Prostate gland (tissue), 2 donors: ENCODE data around the gene PSMB4. TPM values are rescaled to one million over a fixed set of nuclear protein-coding genes. Genes with fewer than 3 reads are reported as not detected.
A peak's percentile ranks its signal among the peaks of the same experiment; 100 is the strongest.
"Not testable (repeated sequence)": the region's sequence is repeated elsewhere in the genome, so short reads cannot be mapped to it uniquely, and the experiment has no call there.

Experiments used
- DNase-seq: peaks from one replicate; pipeline ENCODE4 v3.0.0-alpha.2; 2019; ENCODE audit warnings: low spot score
- H3K27ac ChIP-seq, 2 donors: fragments of 200-600 bp; sonication (generic); 2 replicates each; pipeline ENCODE4 v1.5.1; 2017 to 2019
- H3K27me3 ChIP-seq: fragments of 200-600 bp; sonication (generic); replicated peaks from 2 replicates; pipeline ENCODE4 v1.5.1; 2019; ENCODE audit not compliant: insufficient read depth
- H3K36me3 ChIP-seq, 2 donors: fragments of 200-600 bp; sonication (generic); 1 replicate in 1 of 2; 2 replicates in 1 of 2; pipeline versions ENCODE4 v1.5.1 to v1.8.1; 2017 to 2019
- H3K4me1 ChIP-seq: fragments of 200-600 bp; sonication (generic); replicated peaks from 2 replicates; pipeline ENCODE4 v1.5.1; 2019
- H3K4me3 ChIP-seq, 2 donors: fragments of 200-600 bp; sonication (generic); 2 replicates each; pipeline ENCODE4 v1.5.1; 2017 to 2019
- H3K9me3 ChIP-seq: fragments of 200-600 bp; sonication (generic); 2 replicates; pipeline ENCODE4 v1.5.1; 2017
- CTCF ChIP-seq, 4 experiments: fragments of 200-600 bp in 2 of 4; fragments of 450-650 bp in 2 of 4; sonication (generic) in 2 of 4; IDR thresholded peaks; 1 replicate in 3 of 4; 2 replicates in 1 of 4; pipeline ENCODE4 v1.5.1; 2016 to 2019; ENCODE audit warnings: antibody characterized with exemption in 4 of 4, mild to moderate bottlenecking in 2 of 4, moderate library complexity in 2 of 4
- POLR2A ChIP-seq: fragments of 450-650 bp; IDR thresholded peaks from one replicate; pipeline ENCODE4 v1.6.1; 2016; ENCODE audit warnings: antibody characterized with exemption, mild to moderate bottlenecking
- POLR2AphosphoS5 ChIP-seq: sonication (generic); formaldehyde crosslinking; IDR thresholded peaks from one replicate; pipeline ENCODE4 v1.6.1; 2017; ENCODE audit warnings: antibody characterized with exemption
- WGBS: methylation state at CpG from one replicate; pipeline ENCODE4 v1.1.5; 2018; 5-methylcytosine and 5-hydroxymethylcytosine counted together
- intact Hi-C: fragments of 100-400 bp; cut with DNase I; formaldehyde crosslinking; loops from one replicate; pipeline ENCODE4 v1.14.2; 2022
- total RNA-seq, 2 donors: library from RNA; depleted of rRNA; stranded (reverse); fragments of >200 nt; gene quantifications; one replicate each; pipeline ENCODE4 v1.1.0, GENCODE V29; 2016

Gene PSMB4
- total RNA-seq, 2 donors from 2014 or later = 229 to 275 TPM

GRCh38 chr1:151435174-151435573 lies 35.8 kb downstream of the PSMB4 start:
- 80% methylated on average over 3 of the region's 3 CpGs for WGBS
- intact Hi-C loops = no loop called here
- H3K27ac ChIP-seq = no peak overlapping the region
- no peaks in the 10 kb centered on the region for H3K27me3 ChIP-seq
- H3K4me1 ChIP-seq = no peaks in the 10 kb centered on the region
- no peak overlapping the region for H3K4me3 ChIP-seq
- no peak for DNase-seq
- TF ChIP-seq CTCF (IDR thresholded peaks at IDR 0.05) (no peak), POLR2AphosphoS5 (no peak), POLR2A (no peak)
- H3K9me3 ChIP-seq = no peaks in the 10 kb centered on the region
- H3K36me3 ChIP-seq = no peaks in the 10 kb centered on the region

GRCh38 chr1:151436985-151437384 lies 37.6 kb downstream of the PSMB4 start:
- intact Hi-C loops = no loop called here
- TF ChIP-seq POLR2A (no peak), POLR2AphosphoS5 (no peak), CTCF (IDR thresholded peaks at IDR 0.05) (no peak)
- Histone ChIP-seq H3K4me1 (no peaks in the 10 kb centered on the region), H3K4me3 (no peak overlapping the region), H3K36me3 (no peaks in the 10 kb centered on the region), H3K27me3 (no peaks in the 10 kb centered on the region), H3K27ac (no peak overlapping the region), H3K9me3 (no peaks in the 10 kb centered on the region)
- 78% methylated on average over 6 of the region's 6 CpGs for WGBS
- DNase-seq = no peak

DNA sequence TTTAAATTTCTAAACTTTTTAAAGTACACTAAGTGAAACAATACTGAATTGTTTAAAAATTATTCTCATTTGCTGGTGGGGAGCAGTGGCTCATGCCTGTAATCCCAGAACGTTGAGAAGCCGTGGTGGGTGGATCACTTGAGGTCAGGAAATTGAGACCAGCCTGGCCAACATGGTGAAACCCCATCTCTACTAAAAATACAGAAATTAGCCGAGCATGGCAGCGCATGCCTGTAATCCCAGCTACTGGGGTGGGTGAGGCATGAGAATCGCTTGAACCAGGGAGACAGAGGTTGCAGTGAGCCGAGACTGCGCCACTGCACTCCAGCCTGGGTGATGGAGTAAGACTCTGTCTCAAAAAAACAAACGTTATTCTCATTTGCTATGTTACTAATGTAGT lies 38.0 kb downstream of the PSMB4 start:
- H3K4me3 ChIP-seq, H3K9me3 ChIP-seq, H3K4me1 ChIP-seq, H3K27ac ChIP-seq, H3K36me3 ChIP-seq, intact Hi-C loops, H3K27me3 ChIP-seq, DNase-seq: not testable (repeated sequence)
- WGBS = 65% methylated on average over 8 of the region's 8 CpGs

- intact Hi-C loops = loop anchor here (5.0 kb wide), 1 partner anchor 93 kb away; no protein-coding TSS in a partner anchor
- peaks cover 9% of the 10 kb centered on the region for H3K4me1 ChIP-seq
- H3K27me3 ChIP-seq = no peaks in the 10 kb centered on the region
- H3K36me3 ChIP-seq = no peaks in the 10 kb centered on the region
- whole genome bisulfite sequencing = 41% methylated on average over 4 of the region's 4 CpGs
- DNase-seq = peak; percentile 71
- no peaks in the 10 kb centered on the region for H3K9me3 ChIP-seq
- H3K27ac ChIP-seq = no peak overlapping the region
- no peak overlapping the region for H3K4me3 ChIP-seq
- TF ChIP-seq POLR2A (no peak), POLR2AphosphoS5 (peak; percentile 65), CTCF (IDR thresholded peaks at IDR 0.05) (peak in 3 of 4 experiments; percentile 49 to 80 (median 63))
Measured at GRCh38 chr1:151443846-151444782, 44.7 kb downstream of the PSMB4 start.

GRCh38 chr1:151444783-151445177 lies 45.4 kb downstream of the PSMB4 start:
- Histone ChIP-seq H3K27me3 (no peaks in the 10 kb centered on the region), H3K4me3 (no peak overlapping the region), H3K9me3 (no peaks in the 10 kb centered on the region), H3K4me1 (peaks cover 9% of the 10 kb centered on the region), H3K36me3 (no peaks in the 10 kb centered on the region), H3K27ac (no peak overlapping the region)
- 75% methylated on average over 4 of the region's 4 CpGs for WGBS
- intact Hi-C loops = loop anchor here (5.0 kb wide), 2 partner anchors 93 to 283 kb away; no protein-coding TSS in a partner anchor
- no peak for TF ChIP-seq POLR2AphosphoS5
- no peak for TF ChIP-seq POLR2A
- TF ChIP-seq CTCF (IDR thresholded peaks at IDR 0.05) = no peak
- DNase-seq = no peak
